ENCODE results near the gene STK33.

Gene STK33

DNA sequence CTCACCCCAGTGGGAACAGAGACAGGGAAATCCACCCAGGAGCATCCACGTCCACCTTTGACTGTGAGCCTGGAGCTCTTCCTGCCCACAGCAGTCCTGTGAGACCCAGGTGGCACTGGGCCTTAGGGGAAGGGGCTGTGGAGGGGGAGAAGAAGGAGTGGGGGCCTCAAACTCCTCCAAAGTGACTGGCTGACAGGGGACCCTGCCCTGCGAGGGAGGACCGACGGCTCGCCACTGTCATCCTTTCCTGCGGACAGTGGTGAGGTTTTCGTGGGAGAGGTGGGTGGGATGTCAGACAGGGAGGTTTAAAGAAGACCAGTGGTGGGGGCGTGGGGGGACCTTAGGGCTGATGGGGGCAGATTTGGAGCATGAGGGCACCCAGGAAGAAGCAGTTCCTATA lies 237.8 kb downstream of the STK33 start:
- DNase-seq (ENCODE audit: low spot score), result no peak

DNA sequence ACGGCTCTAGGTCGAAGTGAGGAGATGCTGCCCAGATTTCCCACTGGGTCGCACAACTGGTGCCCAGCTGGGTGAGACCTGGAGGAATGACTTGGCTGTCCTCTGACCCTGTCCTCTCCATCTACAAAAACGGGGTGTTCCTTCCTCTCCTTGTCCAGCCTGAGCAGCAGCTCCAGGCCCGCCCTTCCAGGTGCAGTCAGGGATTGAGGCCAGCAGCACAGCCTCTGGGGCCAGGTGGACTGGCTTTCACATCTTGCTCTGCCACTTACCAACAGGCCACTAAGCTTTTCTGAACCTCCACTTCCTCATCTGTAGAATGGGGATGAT lies 238.6 kb downstream of the STK33 start:
- no peak for DNase-seq (ENCODE audit: low spot score)

DNA sequence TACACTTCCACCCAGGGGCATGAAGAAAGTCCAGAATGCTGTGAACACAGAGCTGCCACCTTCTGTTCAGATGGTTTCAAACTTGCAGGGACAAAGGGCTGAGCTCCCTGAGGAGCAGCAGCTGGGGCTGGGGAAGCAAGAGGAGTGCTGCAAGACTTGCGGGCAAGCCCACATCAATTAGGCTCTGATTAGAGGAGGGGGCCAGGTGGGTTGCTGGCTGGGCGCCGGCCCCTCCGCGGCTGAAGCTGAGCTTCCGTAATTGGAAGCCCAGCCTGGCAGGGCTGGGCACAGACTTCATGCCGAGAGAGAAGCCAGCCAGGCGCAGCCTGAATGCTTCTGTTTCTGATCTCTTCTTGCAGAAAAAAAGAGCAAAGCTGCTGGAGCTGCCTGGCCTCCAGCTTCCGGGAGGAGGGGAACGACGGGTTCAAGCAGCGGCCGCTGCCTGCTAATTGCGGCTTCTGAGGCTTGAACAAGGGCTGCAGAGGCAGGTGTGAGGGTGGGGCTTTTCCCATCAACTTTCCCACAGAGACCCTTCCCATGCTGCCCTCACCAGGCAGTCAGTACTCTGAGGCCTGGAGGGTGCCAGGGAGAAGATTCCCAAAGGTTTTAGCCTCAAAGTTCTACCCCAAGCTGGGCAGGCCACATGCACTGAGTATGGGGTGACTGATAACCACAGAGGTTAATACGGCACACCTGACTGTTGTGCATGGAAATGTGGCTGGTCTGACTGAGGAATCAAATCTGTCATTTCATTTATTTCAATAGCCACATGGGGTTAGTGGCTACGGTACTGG lies 239.2 kb downstream of the STK33 start:
- DNase-seq (ENCODE audit: low spot score), result peak; percentile 55

GRCh38 chr11:8352876-8353505 lies 241.0 kb downstream of the STK33 start:
- DNase-seq (ENCODE audit: low spot score), result no peak

DNA sequence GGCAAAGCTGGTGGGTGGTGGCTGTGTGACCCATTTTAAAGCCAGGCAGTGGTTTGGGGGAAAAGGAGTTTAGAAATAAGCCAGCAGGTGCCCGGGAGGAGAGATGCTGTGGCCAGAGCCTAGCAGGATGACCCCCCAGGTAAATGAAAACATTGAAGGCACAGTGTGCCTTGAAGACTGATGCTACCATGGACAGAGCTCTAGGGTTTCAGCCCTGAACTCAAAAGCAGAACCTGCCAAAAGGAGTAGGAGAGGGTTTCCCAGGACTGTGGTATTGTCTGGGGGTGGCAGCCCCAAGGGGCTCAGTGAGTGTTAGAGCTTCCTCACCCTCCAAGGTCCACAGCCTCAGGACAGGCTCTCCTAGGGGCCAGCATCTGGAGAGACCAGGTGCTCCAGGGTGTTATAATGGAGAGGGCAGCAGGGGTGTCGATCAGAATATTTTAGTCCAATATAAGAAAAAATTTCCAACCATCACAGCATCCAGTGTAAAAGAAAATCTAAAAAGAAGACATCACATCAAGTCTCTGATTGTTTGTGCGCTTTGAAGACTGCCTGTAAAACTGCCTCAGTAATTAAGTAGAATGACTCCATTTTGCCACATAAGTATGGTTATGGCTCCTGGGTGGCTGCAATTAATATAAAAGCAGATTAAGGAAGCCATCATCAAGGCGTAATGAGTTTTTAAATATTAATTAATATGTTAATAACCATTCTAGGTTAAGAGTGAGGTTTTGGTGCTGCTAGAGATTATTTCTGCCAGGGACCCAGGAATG lies 241.7 kb downstream of the STK33 start:
- DNase-seq (ENCODE audit: low spot score), result no peak

GRCh38 chr11:8351223-8351622 lies 242.8 kb downstream of the STK33 start:
- DNase-seq (ENCODE audit: low spot score), result no peak

DNA sequence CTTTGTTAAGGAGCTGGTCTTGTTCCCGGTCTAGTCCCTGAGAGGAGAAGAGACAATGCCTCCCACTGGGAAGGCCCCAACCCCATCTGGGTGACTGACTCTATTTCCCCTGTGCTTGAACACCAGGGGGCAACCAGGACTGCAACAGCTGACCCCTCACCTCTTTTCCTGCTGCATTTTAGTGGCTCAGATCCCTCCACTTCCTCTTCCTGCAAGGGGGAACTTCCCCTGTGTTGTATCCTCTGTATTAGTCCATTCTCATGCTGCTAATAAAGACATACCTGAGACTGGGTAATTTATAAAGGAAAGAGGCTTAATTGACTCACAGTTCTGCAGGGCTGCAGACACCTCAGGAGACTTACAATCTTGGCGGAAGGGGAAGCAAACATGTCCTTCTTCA lies 246.1 kb downstream of the STK33 start:
- no peak for DNase-seq (ENCODE audit: low spot score)

- DNase-seq (ENCODE audit: low spot score), result no peak
Observed at GRCh38 chr11:8346157-8346755, 247.8 kb downstream of the STK33 start.

GRCh38 chr11:8345179-8345578 lies 248.8 kb downstream of the STK33 start:
- DNase-seq (ENCODE audit: low spot score), result no peak

- DNase-seq (ENCODE audit: low spot score), result no peak
Observed at GRCh38 chr11:8344346-8344745, 249.7 kb downstream of the STK33 start.

DNA sequence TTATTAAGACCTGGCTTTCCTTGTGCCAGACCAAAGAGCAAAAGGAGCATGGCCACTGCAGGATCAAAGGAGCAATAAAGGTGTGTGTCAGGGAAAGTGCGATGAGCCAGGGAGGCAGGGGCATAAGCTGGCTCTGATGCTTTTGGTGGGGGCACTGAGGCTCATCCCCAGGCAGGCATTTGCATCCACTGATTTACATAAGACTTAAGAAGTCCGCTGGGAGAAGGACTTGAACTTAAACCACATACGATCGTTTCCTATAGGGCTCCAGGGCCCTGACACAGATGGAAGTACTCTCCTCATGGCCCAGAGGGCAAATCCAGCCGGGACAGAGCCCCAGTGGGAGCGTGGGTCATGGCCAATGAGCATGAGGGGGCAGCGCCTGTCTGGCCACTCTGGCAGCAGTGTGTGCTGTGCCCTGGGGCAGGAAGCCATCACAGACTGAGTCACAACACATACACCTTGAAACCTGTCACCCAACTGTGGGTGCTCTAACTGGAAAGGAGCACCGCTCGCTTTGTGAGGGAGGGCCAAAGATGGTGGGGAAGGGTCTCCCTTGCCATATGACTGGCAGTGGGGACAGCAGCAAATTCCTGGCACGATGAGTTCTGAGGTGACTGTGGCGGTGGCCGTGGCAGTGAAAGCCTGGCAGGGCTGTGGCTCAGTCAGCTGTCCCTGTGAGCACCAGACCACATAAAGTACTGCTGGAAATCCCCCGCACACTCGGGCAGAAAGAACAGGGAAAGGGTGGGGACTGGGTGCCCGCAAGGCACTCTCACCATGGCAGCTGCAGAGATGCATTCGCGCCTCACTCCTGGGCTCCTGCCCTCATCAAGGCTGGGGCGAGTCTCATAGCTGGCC lies 251.0 kb downstream of the STK33 start:
- DNase-seq (ENCODE audit: low spot score), result no peak

DNA sequence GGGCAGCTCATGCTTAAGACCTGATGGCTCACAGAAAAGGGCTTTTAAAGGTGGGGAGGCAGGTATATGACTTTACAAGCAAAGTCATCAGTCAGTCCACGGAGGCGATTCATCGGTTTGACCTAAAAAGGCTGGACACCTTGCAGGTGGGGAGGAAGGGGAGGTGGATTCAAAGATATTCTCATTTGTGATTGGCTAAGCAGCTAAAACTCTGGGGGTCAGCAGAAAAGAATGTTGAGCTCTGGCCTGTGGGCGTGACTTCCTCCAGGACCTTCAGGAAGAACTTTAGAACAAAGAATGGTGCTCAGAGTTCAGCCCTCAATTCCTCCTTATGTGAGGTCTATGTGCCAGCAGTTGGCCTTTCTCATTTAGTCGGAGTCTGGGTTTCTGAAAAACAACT lies 252.0 kb downstream of the STK33 start:
- no peak for DNase-seq (ENCODE audit: low spot score)

Data from D341Med (cell line).